IPS DF 4.7 (cell line): ENCODE measurements around the gene IPMK.
"Not testable (repeated sequence)": the region's sequence is repeated elsewhere in the genome, so short reads cannot be mapped to it uniquely, and the experiment has no call there.

Experiments
- DNase-seq: peaks from one replicate; pipeline ENCODE4 v3.0.0-alpha.2; 2013; ENCODE audit warnings: low spot score; ENCODE audit errors: extremely low read depth

IPMK gene

DNA sequence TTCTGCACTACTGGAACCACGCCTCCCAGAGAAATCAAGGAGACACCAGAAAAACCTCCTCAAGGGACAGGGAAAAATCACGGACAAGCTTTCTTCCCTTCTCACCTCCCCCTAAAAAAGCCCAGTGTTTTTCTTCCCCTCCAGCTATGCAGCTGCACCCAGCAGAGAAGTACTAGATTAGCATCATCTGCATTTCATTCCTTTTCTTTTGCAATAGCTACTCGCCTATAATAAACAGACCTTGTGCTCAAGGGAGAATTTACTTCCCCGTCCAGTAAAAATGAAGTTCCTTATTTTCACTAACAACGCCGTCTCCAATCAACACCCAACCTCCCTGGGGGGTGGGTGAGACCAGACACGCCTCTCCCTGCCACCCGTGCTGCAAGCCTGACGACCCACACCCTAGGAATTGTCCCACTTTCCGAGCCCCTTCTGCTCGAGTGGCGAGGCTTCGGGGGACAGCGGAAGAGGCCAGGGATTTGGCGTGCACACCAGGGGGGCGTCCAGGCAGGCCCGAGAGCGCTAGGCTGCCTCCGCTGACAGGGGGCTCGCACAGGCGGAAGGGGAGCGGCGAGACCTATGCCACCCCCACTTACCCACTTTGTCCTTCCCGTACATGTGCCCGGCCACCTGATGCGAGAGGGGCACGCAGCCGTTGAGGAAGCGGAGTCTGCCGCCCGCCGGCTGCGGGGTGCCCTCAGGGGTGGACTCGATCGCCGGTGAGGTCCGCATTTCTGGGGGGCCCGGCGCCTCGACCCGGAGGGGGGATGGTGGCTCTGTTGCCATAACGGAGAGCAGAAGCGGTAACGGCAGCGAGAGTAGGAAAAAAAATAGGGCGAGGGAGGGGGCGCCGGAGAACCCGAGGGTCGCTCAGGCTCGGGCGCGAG lies 625 bp downstream of the IPMK start:
- DNase-seq = no peak

- DNase-seq = no peak
Measured at GRCh38 chr10:58266003-58266825, 1.5 kb downstream of the IPMK start.

DNA sequence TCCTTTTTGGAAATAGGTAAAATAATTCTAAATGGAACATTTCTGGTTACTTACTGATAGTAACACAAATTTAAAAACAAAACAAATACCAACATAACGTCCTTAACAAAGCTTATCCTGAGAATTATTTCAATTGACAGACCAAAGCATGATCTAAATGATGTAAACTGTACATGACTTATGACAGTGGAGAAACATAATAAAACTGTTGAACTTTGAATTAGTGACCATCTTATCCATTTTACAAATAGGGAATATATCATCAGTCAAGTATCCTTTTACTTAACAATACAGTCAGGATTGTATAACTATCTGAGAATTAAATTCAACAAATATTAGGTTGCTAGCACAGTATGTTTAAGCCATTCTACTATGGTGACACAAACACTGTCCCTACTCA lies 2.4 kb downstream of the IPMK start:
- no peak for DNase-seq

- DNase-seq = no peak
Measured at GRCh38 chr10:58264780-58265179, 2.9 kb downstream of the IPMK start.

DNA sequence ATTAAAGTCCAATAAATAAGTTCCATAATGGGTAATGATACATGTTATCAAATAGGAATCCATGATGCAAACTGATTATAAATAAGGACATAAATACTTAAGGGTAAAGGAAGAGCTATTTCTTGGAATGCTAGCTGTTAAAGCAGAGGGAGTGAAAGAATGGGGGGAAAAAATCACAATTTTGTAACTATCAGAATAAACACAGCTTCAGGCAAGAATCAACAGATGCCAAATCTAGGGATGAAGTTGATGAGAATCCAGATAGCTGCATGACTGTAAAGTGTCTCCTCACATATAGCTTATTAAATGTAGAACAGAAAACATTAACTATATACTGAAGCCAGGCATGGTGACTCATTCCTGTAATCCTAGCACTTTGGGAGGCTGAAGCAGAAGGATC lies 4.9 kb downstream of the IPMK start:
- DNase-seq = no peak

DNA sequence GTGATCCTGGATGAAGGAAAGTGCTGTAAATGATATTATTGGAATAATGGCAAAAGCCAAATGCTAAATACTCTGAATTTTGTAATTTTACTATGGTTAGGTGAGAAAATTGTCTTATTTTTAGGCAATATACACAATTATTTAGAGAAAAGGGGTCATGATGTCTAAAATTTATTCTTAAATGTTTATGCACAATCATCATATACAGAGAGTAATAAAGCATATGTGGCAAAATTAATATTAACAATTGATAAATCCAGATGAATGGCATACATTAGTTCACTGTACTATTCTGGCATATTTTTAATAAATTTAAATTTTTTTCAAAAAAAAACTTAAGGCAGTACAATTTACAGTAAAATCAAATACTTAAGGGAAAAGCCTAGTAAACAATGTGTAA lies 7.4 kb downstream of the IPMK start:
- DNase-seq = no peak

GRCh38 chr10:58258977-58259692 lies 8.6 kb downstream of the IPMK start:
- DNase-seq = no peak

DNA sequence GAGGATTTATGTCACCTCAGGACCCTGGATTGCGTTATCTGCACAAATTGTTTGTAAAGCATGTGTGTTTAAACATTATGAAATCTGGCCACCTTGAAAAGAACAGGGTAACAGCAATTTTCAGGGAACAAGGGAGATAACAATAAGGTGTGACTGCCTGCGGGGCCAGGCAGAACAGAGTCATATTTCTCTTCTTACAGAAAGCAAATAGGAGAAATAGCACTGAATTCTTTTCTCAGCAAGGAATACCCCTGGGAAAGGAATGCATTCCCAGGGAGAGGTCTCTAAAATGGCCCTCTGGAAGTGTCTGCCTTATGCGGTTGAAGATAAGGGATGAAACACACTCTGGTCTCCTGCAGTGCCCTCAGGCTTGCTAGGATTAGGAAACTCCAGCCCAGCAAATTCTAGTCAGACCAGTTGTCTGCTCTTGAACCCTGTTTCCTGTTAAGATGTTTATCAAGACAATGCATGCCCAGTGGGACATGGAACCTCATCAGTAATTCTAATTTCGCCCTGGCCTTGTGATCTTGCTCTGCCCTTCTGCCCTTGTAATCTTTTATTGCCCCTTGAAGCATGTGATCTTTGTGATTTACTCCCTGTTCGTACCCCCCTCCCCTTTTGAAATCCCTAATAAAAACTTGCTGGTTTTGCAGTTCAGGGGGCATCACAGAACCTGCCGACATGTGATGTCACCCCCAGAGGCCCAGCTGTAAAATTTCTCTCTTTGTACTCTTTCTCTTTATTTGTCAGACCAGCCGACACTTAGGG lies 11.5 kb downstream of the IPMK start:
- not testable (repeated sequence) for DNase-seq

GRCh38 chr10:58254644-58255043 lies 13.1 kb downstream of the IPMK start:
- no peak for DNase-seq

DNA sequence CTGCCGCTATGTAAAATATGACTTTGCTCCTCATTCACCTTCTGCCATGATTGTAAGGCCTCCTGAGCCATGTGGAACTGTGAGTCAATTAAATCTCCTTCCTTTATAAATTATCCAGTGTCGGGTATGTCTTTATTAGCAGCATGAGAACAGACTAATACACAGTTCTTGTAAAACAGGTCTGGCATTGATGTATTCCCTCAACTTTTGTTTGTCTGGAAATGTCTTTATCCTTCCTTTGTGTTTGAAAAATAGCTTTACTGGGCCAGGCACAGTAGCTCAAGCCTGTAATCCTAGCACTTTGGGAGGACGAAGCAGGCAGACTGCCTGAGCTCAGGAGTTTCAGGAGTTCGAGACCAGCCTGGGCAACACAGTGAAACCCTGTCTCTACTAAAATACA lies 14.5 kb downstream of the IPMK start:
- no peak for DNase-seq

DNA sequence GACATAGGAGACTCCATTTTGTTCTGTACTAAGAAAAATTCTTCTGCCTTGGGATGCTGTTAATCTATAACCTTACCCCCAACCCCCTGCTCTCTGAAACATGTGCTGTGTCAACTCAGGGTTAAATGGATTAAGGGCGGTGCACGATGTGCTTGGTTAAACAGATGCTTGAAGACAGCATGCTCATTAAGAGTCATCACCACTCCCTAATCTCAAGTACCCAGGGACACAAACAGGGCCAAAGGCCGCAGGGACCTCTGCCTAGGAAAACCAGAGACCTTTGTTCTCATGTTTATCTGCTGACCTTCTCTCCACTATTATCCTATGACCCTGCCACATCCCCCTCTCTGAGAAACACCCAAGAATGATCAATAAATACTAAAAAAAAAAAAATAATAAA lies 23.0 kb downstream of the IPMK start:
- DNase-seq = not testable (repeated sequence)

- not testable (repeated sequence) for DNase-seq
Measured at GRCh38 chr10:58244242-58244641, 23.5 kb downstream of the IPMK start.

GRCh38 chr10:58243801-58244200 lies 23.9 kb downstream of the IPMK start:
- not testable (repeated sequence) for DNase-seq

DNA sequence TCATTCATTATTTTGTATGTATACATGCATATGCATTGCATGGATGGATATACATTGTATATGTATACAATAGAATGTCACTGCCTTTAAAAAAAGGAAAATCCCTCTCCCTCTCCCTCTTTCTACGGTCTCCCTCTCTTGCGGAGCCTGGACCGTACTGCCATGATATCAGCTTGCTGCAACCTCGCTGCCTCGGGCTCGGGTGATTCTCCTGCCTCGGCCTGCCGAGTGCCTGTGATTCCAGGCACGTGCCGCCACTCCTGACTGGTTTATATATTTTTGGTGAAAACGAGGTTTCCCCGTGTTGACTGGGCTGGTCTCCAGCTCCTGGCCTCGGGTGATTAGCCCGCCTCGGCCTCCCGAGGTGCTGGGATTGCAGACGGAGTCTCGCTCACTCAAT lies 24.4 kb downstream of the IPMK start:
- DNase-seq = no peak

DNA sequence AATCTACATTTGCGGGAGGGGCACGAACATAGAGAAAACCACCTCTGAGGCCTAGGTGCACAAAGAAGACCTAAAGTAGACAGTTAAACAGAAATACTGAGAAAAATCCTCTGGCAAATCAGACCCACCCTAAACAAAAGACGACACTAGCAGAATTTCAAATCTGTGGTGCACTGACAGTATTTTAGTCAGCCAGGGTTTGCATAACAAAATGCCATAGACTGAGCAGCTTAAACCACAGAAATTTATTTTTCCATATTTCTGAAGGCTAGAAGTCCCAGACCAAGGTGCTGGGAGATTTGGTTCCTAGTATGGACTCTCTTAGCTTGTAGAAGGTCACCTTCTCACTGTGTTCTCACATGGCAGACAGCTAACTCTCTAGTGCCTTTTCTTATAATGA lies 26.3 kb downstream of the IPMK start:
- DNase-seq = no peak

- no peak for DNase-seq
Measured at GRCh38 chr10:58240531-58240930, 27.2 kb downstream of the IPMK start.

DNA sequence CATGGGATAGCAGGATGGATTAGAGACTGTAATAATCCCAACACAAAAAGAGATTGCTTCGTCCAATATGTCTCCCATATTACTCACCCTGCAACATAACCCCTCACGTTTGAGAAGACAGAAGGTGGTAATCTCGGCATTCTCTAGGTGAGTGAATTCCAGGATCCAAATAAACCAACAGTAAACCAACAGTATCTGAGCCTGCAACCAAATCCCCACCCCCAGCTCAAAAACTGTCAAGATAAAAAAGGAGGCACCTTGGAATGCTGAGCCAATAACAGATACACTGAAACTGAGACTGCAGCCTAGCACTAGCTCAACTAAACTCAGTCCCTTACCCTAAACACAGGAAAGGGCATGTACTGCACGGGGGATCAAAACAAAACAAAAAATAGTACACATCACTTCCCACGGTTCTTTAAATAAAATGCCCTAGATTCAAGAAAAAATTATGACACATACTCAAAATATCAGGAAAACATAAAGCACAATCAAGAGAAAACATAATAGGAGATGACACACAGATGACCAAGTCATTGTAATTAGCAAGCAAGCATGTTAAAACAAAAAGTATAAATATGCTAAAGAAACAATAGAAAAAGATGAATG lies 28.0 kb downstream of the IPMK start:
- DNase-seq = no peak

DNA sequence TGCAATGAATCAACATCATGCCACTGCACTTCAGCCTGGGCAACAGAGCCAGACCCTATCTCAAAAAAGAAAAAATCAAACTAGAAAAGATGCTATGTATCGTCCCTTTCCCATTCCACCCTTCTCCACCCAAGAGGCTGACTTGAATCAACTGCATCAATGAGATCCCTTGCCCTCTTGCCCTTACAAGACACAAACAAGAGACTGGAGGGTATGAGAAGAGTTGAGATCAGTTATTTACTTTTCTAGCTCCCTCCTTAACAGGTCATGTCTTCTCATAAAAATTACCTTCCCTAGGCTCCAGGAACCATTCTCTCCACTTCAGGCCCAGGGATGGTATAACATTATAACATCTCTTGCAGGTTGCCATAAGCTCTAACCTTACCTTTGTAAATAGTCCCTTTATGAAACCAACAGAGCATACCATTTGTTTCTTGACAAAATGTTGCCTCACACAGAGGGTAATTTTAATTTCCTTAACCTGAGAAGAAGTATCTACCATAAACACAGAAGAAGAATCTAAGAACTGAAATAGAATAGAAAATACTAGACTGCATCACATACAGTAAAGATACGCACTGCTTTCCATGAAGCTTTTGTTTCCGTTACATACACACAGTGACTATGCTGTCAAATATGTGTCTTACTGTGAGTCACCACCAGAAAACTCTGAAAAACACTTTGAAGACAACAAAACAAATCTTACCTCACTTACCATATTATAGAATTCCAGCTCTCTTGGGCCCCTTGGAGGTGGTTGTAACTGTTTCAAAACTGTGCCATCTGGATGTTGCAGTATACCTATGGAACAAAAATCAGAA lies 30.5 kb downstream of the IPMK start:
- no peak for DNase-seq

DNA sequence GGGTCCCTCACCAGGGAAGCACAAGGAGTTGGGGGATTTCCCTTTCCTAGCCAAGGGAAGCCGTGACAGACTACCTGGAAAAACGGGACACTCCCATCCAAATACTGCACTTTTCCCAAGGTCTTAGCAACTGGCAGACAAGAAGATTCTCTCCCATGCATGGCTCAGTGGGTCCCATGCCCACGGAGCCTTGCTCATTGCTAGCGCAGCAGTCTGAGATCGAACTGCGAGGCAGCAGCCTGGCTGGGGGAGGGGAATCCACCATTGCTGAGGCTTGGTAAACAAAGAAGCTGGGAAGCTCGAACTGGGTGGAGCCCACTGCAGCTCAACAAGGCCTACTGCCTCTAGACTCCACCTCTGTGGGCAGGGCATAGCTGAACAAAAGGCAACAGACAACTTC lies 37.8 kb downstream of the IPMK start:
- not testable (repeated sequence) for DNase-seq

GRCh38 chr10:58225654-58226053 lies 42.0 kb downstream of the IPMK start:
- no peak for DNase-seq
